ENCODE data around the gene WFDC8.

The WFDC8 gene

DNA sequence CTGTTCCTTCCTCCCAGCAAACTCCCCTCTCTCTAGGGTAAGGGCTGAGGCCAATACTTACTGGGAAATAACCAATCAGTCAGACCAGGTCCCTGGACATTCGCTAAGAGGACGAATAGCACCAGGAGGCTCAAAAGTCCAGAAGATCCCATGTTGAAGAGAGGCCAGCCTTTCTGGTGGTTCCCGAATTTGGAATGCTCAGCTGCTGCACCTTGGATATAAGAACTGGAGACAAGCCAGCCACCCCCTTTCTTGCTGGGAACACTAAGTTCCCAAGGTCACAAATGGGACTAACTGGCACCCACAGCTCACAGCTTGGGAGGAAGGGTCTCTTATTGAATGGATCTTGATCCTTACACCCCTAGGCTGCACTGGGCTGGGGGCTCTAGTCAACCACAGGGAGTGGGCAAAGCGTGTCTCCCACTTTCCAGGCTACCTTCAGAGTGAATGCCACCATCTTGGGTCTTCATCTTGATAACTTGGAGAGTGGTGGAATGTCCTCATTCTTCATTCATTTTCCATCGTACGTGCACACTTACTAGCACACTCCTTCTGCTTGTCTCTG lies 31.8 kb downstream of the WFDC8 start, which contains the start of gene EPPIN:
TSS of gene EPPIN (minus strand) at position 196 of the 565 bp plus-strand sequence. CDS start at position 152, 44 bp downstream.
- DNase-seq = no peak

DNA sequence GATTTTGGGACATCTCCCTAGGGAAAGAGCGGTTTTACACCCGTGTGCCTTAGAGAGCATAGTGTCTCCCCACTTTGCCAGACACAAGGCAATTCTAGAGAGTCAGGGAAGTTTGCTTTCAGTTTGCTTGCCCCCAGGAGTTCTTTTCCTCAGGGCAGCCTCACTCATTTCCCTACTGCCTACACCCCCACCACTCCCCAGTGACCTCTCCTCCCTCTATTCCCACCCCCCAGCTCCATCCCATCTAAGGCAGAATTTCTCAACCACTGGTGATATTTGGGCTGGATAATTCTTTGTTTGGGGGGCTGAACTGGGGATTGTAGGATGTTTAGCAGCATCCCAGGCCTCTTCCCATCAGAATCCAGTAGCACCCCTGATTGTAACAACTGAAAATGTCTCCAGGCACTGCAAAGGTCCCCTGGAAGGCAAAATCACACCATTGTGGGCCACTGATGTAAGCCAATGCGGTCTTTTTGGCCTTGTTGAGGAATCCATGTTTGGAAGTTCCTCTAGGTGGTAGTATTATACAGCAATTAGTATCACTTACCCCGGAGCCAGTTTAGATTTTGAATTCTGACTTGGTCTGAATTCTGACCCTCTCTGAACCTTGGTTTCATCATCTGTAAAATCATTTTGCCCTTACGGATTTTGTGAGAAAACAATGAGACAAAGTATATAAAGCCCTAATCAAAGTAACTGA lies 33.2 kb downstream of the WFDC8 start:
- no peak for DNase-seq

- DNase-seq = no peak
These were observed 33.7 kb downstream of the WFDC8 start for GRCh38 chr20:45545351-45545750.

DNA sequence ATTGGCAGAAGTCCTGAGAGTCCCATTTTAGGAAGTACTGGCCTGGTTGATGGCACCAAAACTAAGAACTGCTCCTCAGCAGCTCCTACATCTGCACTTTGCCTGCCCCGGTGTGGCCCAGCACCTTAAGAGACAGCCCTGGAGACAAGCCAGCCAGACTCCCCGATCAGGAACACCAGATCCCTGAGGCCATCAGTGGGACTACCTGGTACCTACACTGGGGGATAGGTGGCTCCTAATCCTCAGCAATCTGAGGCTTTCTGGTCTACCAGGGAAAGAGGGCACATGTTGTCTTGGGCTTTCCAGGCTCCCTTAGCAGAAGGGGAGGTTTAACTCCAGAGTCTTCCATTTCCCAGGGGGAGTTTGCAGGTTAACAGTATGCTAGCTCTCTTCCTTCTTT lies 39.7 kb downstream of the WFDC8 start, which contains the start of gene WFDC6:
TSS of gene WFDC6 (minus strand) at position 101 of the 400 bp plus-strand sequence. CDS start at position 26, 75 bp downstream.
- DNase-seq = no peak

DNA sequence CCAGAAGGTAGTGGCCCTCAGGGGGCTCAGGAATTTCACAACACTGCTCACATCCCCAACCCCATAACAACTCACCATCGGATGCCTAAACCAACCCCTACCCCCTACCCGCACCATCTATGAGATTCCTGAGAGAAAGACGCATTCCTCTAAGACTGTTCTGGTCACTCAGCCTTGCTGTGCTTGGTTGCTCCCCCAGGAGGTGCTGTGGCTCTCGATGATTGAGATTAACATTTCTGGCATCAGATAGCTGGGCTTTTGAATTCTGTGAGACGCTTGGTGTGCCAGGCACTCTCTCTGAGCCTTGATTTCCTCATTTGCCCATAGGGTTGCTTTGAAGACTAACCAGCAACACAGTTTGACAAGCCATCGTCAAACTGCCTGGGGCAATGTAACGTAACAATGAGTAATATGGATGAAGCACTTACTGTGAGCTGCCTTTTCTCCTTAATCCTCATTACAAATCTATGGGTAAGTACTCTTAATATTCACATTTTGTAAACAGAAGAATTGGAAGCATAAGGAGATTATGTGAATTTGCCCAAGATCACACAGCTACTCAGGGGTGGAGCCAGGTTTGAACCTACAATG lies 40.8 kb downstream of the WFDC8 start:
- no peak for DNase-seq

DNA sequence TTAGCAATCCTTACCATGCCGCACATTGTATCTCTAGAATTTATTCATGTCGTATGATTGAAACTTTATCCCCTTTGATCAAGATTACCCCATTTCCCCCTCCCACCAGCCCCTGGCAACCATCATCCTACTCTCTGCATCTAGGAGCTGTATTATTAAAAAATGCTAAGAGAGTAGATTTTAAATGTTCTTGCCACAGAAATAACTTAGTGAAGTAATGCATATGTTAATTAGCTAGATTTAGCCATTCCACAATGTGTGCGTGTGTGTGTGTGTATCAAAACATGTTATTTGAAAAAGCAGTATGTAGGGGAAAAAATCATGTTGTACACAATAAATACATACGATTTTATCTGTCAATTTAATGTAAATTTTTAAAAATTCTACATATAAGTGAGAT lies 51.8 kb downstream of the WFDC8 start:
- no peak for DNase-seq

DNA sequence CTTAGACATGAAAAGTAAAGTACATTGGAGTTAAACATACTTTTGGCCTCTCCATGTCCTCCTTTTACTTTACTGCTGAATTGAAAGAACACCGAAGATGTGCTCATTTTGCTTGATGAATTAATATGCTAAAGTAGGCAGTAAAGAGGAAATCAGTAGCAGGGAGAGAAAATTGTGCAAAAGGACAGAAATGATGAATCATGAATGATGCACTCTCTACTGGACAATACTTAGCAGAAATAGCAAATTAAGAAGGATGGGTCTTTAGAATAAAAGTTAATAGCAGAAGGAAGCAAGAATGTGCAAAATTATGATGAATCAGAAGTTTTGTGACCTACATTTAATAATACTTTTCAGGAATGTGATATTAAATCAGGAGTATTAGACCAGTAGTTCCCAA lies 55.3 kb downstream of the WFDC8 start:
- DNase-seq = no peak

DNA sequence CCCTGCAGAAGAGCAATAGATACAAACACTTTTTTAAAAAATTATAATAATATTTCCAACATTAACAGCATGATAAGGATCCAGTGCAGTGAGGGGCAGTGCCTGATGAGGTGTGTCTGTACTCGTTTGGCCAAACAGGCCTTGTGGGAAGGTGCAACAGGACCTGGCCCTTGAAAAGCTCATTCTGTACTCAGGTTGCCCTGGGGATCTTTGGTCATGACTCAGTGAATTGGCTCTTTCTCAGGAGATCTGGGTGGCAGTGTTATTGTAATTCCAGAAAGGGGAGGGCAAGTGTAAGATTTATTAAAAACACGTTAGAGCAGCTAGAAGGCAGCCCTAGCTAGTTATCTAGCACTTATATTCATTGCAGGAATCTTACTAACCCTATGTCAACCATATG lies 60.8 kb downstream of the WFDC8 start:
- DNase-seq = no peak

GRCh38 chr20:45515147-45515913 lies 63.8 kb downstream of the WFDC8 start, which contains the start of gene SPINT3:
TSS of gene SPINT3 (minus strand) at chr20:45515622. CDS start at chr20:45515608, 14 bp downstream.
- DNase-seq = no peak

DNA sequence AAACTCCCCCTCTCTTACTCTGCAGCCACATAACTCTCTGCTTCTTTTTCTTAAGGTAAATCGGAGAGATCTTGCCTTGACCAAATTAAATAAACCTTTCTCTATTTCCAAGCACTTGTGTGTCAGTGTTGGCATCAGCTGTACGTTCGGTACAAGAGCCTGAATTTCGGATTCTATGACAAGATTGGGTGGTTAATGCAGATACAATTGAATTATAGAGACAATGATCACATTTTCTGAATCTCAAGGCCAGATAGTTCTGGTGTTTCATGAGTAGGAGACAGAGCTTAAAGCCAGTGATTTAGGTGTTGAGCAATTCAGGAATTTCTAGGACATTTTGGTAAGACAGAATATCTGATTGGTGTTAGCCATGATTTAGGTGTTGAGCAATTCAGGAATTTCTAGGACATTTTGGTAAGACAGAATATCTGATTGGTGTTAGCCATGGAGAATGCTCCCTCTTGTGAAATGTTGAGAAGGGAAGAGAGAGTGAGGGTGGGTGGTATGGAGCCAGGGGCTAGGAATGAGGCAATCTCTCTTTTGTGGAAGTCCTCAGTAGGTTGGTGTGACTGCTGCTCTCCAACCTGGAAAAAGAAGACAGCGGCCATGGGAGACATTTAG lies 68.7 kb downstream of the WFDC8 start:
- no peak for DNase-seq

- no peak for DNase-seq
These were observed 70.0 kb downstream of the WFDC8 start for GRCh38 chr20:45509091-45509490.

DNA sequence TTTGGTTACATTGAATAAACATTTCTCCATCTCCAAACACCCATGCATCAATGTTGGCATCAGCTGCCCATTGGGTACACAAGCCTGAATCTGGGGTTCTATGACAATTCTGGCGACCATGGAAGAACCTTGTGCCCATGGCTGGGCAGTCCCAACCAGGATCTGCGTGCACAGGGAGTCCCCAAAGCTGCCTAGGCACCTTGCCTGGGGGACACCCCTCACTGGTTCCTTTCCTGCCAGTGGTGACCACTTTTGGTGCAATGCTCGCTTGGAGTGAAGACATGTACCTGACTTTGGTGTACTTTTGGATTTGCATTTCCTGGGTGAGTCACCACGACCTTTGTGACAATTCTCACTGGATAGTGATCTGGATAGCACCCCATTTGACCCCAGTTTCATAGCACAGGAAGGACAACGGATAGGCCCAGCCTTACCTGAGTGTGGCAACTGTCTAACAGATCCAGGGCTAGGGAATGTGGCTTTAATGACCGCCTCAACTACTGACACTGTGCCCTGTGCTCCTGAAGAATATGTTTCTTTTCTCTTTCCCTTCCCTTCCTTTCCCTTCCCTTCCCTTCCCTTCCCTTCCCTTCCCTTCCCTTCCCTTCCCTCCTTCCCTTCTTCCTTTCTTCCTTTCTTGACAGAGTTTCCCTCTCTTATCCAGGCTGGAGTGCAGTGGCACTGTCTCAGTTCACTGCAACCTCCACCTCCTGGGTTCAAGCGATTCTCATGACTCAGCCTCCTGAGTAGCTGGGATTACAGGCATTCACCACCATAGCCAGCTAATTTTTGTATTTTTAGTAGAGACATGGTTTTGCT lies 70.8 kb downstream of the WFDC8 start:
- no peak for DNase-seq

- no peak for DNase-seq
These were observed 71.9 kb downstream of the WFDC8 start for GRCh38 chr20:45507011-45507820.

GRCh38 chr20:45506398-45506797 lies 72.7 kb downstream of the WFDC8 start:
- DNase-seq = no peak

DNA sequence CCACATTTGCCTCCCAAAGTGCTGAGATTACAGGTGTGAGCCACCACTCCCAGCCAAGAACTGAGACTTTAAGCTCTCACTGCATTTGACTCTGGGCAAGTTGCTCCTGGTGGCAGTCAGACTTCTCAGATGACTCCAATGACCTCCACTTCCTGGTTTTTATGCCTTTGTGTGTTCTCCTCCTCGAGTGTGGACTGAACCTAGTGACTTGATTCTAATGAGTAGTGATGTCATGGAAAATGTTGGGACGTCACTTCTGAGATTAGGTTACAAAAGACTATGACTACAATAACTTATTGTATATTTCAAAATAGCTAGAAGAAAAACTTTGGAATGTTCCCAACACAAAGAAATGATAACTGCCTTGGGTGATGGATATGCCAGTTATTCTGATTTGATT lies 75.7 kb downstream of the WFDC8 start:
- no peak for DNase-seq

DNA sequence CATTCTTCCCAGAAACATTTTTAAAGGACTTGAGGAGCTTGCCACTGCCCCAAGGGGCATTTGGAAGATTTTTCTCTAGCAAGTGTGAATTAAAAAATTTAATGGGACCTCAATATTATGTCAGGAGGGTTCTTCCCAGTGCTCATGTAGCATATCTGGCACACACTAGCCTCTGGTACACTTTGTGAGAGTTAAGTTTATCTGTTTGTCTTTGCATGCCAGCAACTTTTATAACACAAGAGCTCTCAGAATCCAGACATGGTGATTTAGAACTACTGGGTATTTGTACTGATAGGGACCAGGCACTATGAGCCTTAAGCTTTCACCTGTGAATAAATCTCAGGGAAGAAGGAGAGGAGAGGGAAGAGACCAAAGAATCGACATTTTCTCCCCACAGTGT lies 76.5 kb downstream of the WFDC8 start:
- DNase-seq = no peak

All from NCI-H187 (cell line).